HepG2 (cell line): ENCODE data around the gene RGS7. TPM values are rescaled to one million over a fixed set of nuclear protein-coding genes. Genes with fewer than 3 reads are reported as not detected.

Source experiments
- ATAC-seq: fragments of 200-7000 bp; cut with Tn5 transposase; 3 replicates; pipeline ENCODE4 v1.9.1; 2020; ENCODE audit warnings: mild to moderate bottlenecking, moderate library complexity
- BruUV-seq: library from RNA; stranded (reverse); fragments of 400-500 nt; replicated peaks from 2 replicates; lab custom pipeline; 2021; lab: Mats Ljungman, UMichigan
- CTCF ChIA-PET: fragments of 300-600 bp; formaldehyde crosslinking; extraction: SDS; loops from one replicate; lab custom pipeline; 2021; ENCODE audit warnings: low total read pairs, inconsistent platforms, low intra/inter-chr PET ratio; lab: Yijun Ruan, JAX
- POLR2A ChIA-PET: fragments of 350-600 bp; sonication (Branson Sonifier 250); formaldehyde crosslinking; loops from one replicate; lab custom pipeline; 2020; ENCODE audit warnings: antibody characterized with exemption, inconsistent platforms; lab: Yijun Ruan, JAX
- DNase-seq: peaks from one replicate; pipeline ENCODE4 v3.0.0-alpha.2; 2015; ENCODE audit warnings: low spot score
- FAIRE-seq: peaks from 3 replicates; lab custom pipeline; 2011; peaks lifted over from hg19 to GRCh38; lab: Jason Lieb, UNC
- H2AFZ ChIP-seq: one replicate; pipeline ENCODE4 v1.6.1; 2011; ENCODE audit warnings: low read length, inconsistent platforms
- H3K27ac ChIP-seq: fragments of 300-600 bp; 3 replicates; pipeline ENCODE4 v1.8.0; 2011; ENCODE audit warnings: mixed run types, mild to moderate bottlenecking, mixed read lengths, low read length, inconsistent platforms; ENCODE audit not compliant: insufficient read depth; ENCODE audit errors: extremely low read length
- H3K27me3 ChIP-seq, 2 experiments: fragments of 200-600 bp in 1 of 2; 2 replicates in 1 of 2; 3 replicates in 1 of 2; pipeline versions ENCODE4 v1.6.0 to v1.8.0; 2011; ENCODE audit warnings: low read length in 2 of 2, mild to moderate bottlenecking in 2 of 2, moderate library complexity in 2 of 2, inconsistent platforms in 1 of 2; ENCODE audit not compliant: insufficient read depth in 2 of 2, control insufficient read depth in 1 of 2
- H3K36me3 ChIP-seq, 2 experiments: fragments of 200-600 bp in 1 of 2; replicated peaks in 1 of 2; 2 replicates in 1 of 2; 3 replicates in 1 of 2; pipeline versions ENCODE4 v1.5.1 to v1.8.0; 2011; ENCODE audit warnings: low read length in 2 of 2, inconsistent platforms in 1 of 2; ENCODE audit not compliant: insufficient read depth in 2 of 2, control insufficient read depth in 1 of 2
- H3K4me1 ChIP-seq: 2 replicates; pipeline ENCODE4 v1.5.1; 2012; ENCODE audit warnings: low read length, inconsistent platforms; ENCODE audit not compliant: insufficient read depth
- H3K4me2 ChIP-seq: 2 replicates; pipeline ENCODE4 v1.6.0; 2011; ENCODE audit warnings: low read depth, low read length, inconsistent platforms
- H3K4me3 ChIP-seq, 3 experiments: fragments of 200-600 bp in 1 of 3; sonication (generic), shearing (Covaris generic) in 1 of 3; replicated peaks in 1 of 3; 2 replicates each; pipeline ENCODE4 v1.5.1; 2011 to 2016; ENCODE audit warnings: low read length in 3 of 3, inconsistent platforms in 2 of 3, low read depth in 2 of 3, mild to moderate bottlenecking in 2 of 3, control low read depth in 1 of 3, mixed read lengths in 1 of 3; ENCODE audit not compliant: insufficient read depth in 1 of 3
- H3K79me2 ChIP-seq: one replicate; pipeline ENCODE4 v1.6.1; 2011; ENCODE audit warnings: low read length, inconsistent platforms; ENCODE audit not compliant: insufficient read depth
- H3K9ac ChIP-seq: 2 replicates; pipeline ENCODE4 v1.6.0; 2011; ENCODE audit warnings: mild to moderate bottlenecking, low read depth, low read length, inconsistent platforms; ENCODE audit not compliant: insufficient read depth
- H3K9me3 ChIP-seq: 2 replicates; pipeline ENCODE4 v1.5.1; 2012; ENCODE audit warnings: mild to moderate bottlenecking, low read length
- H4K20me1 ChIP-seq: 2 replicates; pipeline ENCODE4 v1.6.0; 2011; ENCODE audit warnings: inconsistent platforms, mild to moderate bottlenecking, low read length, moderate library complexity; ENCODE audit not compliant: insufficient read depth
- CEBPB ChIP-seq: IDR thresholded peaks from 2 replicates; pipeline ENCODE4 v1.6.1; 2011; ENCODE audit warnings: low read depth, low read length, improper control_type of control experiment, borderline replicate concordance
- CHD2 ChIP-seq: IDR thresholded peaks from 2 replicates; pipeline ENCODE4 v1.6.1; 2011; ENCODE audit warnings: low read depth, low read length, improper control_type of control experiment
- CREB1 ChIP-seq, 2 experiments: fragments of 450-650 bp in 1 of 2; IDR thresholded peaks; 2 replicates each; pipeline ENCODE4 v1.6.1; 2016 to 2017; ENCODE audit warnings: control low read depth in 1 of 2, mild to moderate bottlenecking in 1 of 2, missing compliant biosample characterization in 1 of 2, missing genetic modification characterization in 1 of 2
- IKZF4 ChIP-seq: sonication (generic); formaldehyde crosslinking; IDR thresholded peaks from 2 replicates; pipeline ENCODE4 v1.5.1; 2020; ENCODE audit warnings: borderline replicate concordance, mild to moderate bottlenecking, low read depth, missing genetic modification reagents; ENCODE audit errors: not compliant biosample characterization
- KDM4B ChIP-seq: sonication (generic); formaldehyde crosslinking; IDR thresholded peaks from 2 replicates; pipeline ENCODE4 v1.4.0; 2020; ENCODE audit warnings: missing genetic modification reagents
- MAFF ChIP-seq: IDR thresholded peaks from 2 replicates; pipeline ENCODE4 v1.6.1; 2011; ENCODE audit warnings: low read depth, low read length, improper control_type of control experiment
- NCOA5 ChIP-seq: sonication (generic); formaldehyde crosslinking; IDR thresholded peaks from 2 replicates; pipeline ENCODE4 v1.4.0; 2020; ENCODE audit warnings: missing genetic modification reagents
- PRMT3 ChIP-seq: sonication (generic); formaldehyde crosslinking; IDR thresholded peaks from 2 replicates; pipeline ENCODE4 v1.8.1; 2022; ENCODE audit warnings: low read depth, mild to moderate bottlenecking, moderate library complexity, missing genetic modification reagents, borderline replicate concordance
- RXRB ChIP-seq: IDR thresholded peaks from 2 replicates; pipeline ENCODE4 v1.6.1; 2016; ENCODE audit warnings: borderline replicate concordance, missing genetic modification reagents, missing compliant biosample characterization
- SKI ChIP-seq: fragments of 450-650 bp; IDR thresholded peaks from one replicate; pipeline ENCODE4 v1.6.1; 2018; ENCODE audit warnings: mild to moderate bottlenecking; ENCODE audit not compliant: partially characterized antibody
- ZFP36L1 ChIP-seq: sonication (generic); formaldehyde crosslinking; IDR thresholded peaks from 2 replicates; pipeline ENCODE4 v1.8.0; 2022; ENCODE audit warnings: mild to moderate bottlenecking, missing genetic modification reagents, moderate library complexity
- ZFY ChIP-seq: sonication (generic); formaldehyde crosslinking; IDR thresholded peaks from 2 replicates; pipeline ENCODE4 v1.4.0; 2020; ENCODE audit warnings: missing genetic modification reagents
- ZNF329 ChIP-seq: sonication (generic); formaldehyde crosslinking; IDR thresholded peaks from 2 replicates; pipeline ENCODE4 v1.9.0; 2021; ENCODE audit warnings: low read depth, mild to moderate bottlenecking, missing genetic modification reagents
- ZNF572 ChIP-seq: sonication (generic); formaldehyde crosslinking; IDR thresholded peaks from 2 replicates; pipeline ENCODE4 v1.5.1; 2020; ENCODE audit warnings: mild to moderate bottlenecking, missing genetic modification reagents
- ZNF574 ChIP-seq: sonication (generic); formaldehyde crosslinking; IDR thresholded peaks from 2 replicates; pipeline ENCODE4 v1.4.0; 2020; ENCODE audit warnings: missing genetic modification reagents
- ZNF781 ChIP-seq: sonication (generic); formaldehyde crosslinking; IDR thresholded peaks from 2 replicates; pipeline ENCODE4 v1.5.1; 2020; ENCODE audit warnings: borderline replicate concordance, mild to moderate bottlenecking, missing genetic modification reagents; ENCODE audit errors: not compliant biosample characterization
- ZSCAN31 ChIP-seq: sonication (generic); formaldehyde crosslinking; IDR thresholded peaks from 2 replicates; pipeline ENCODE4 v1.5.0; 2020; ENCODE audit warnings: low read depth, mild to moderate bottlenecking, missing genetic modification reagents
- ZSCAN9 ChIP-seq: IDR thresholded peaks from 2 replicates; pipeline ENCODE4 v1.6.1; 2016; ENCODE audit warnings: borderline replicate concordance
- WGBS: methylation state at CpG from one replicate; pipeline ENCODE4 v1.1.6; 2017; ENCODE audit warnings: low lambda C conversion rate; 5-methylcytosine and 5-hydroxymethylcytosine counted together
- in situ Hi-C: cut with HindIII; loops from 2 replicates; pipeline ENCODE4 v1.10.0; 2017; ENCODE audit warnings: low pct_unique_long_range_greater_than_20kb; ENCODE audit not compliant: extremely low pct_ligation_motif_present
- intact Hi-C: fragments of 100-400 bp; cut with micrococcal nuclease; formaldehyde crosslinking; loops from one replicate; pipeline ENCODE4 v1.10.0; 2022; ENCODE audit not compliant: unreplicated experiment
- polyA plus RNA-seq, 8 experiments: library from polyadenylated mRNA; depleted of rRNA in 3 of 8; stranded (reverse) in 7 of 8; unstranded in 1 of 8; fragments of >200 nt; fragmentation: Illumina TruSeq in 4 of 8; extraction: Trizol in 4 of 8; gene quantifications; 2 replicates each; pipeline versions ENCODE4 v1.2.1 to v1.2.3, GENCODE V29; 2011 to 2016; ENCODE audit warnings: low read depth in 4 of 8, missing spikeins in 1 of 8, mixed read lengths in 1 of 8; ENCODE audit not compliant: insufficient read depth in 1 of 8
- total RNA-seq, 5 experiments: library from RNA; depleted of rRNA; stranded (reverse); fragments of >200 nt; fragmentation: Illumina TruSeq; extraction: Trizol; gene quantifications; 2 replicates each; pipeline ENCODE4 v1.2.3, GENCODE V29; 2016; ENCODE audit warnings: low read depth in 1 of 5
- TF ChIP-seq, protein P1 (sequence below): IDR thresholded peaks from 2 replicates; pipeline ENCODE4 v1.6.1; 2016; ENCODE audit warnings: missing biosample characterization, missing genetic modification reagents, low read depth

RGS7 gene
- total and polyA plus RNA-seq, 2 of the 13 experiments (the other 11 are each of a cell fraction or from before 2014, with no cell fraction given) = not detected

DNA sequence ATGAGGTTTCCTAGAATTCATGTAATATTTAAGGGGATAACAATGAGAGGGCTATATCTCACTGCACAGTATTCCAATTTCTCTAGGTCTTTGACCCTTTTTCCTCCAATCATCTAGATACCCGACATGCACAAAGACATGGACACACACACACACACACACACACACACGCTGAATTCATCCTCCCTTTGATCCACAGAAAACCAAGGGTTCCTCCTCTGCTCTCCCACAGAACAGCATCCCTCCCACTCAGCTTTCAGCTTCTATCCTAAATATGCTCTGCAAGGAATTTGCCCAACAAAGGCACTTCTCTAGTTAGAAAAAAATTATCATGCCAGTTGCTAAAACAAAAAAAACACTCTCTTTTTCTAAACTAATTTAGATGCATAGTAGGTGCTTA is 231.7 kb downstream of the RGS7 start:
- no peak for FAIRE-seq
- in situ Hi-C loops = no loop called here
- no TSS peak for BruUV-seq
- Histone ChIP-seq H4K20me1 (no peaks in the 10 kb centered on the region), H3K36me3 (no peaks in the 10 kb centered on the region), H2AFZ (no peak overlapping the region), H3K9ac (no peak overlapping the region), H3K4me1 (no peaks in the 10 kb centered on the region), H3K27me3 (no peaks in the 10 kb centered on the region), H3K4me2 (no peak overlapping the region), H3K4me3 (no peak overlapping the region)
- no peak for ATAC-seq
- intact Hi-C loops = no loop called here
- no peak for TF ChIP-seq ZNF572 (CRISPR knock-in tag)
- TF ChIP-seq, protein P1, sequence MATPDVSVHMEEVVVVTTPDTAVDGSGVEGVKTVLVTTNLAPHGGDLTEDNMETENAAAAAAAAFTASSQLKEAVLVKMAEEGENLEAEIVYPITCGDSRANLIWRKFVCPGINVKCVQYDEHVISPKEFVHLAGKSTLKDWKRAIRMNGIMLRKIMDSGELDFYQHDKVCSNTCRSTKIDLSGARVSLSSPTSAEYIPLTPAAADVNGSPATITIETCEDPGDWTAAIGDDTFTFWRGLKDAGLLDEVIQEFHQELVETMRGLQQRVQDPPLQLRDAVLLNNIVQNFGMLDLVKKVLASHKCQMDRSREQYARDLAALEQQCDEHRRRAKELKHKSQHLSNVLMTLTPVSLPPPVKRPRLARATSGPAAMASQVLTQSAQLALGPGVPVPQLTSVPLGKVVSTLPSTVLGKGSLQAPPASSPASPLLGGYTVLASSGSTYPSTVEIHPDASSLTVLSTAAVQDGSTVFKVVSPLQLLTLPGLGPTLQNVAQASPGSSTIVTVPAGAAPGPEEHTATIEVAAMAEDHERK = no peak
- TF ChIP-seq ZSCAN9 (CRISPR knock-in tag) = no peak
- TF ChIP-seq CHD2 = no peak
- no peak for TF ChIP-seq PRMT3 (CRISPR knock-in tag)
- no peak for TF ChIP-seq ZNF329 (CRISPR knock-in tag)
- no peak for TF ChIP-seq ZNF574 (CRISPR knock-in tag)
- no peak for TF ChIP-seq ZNF781 (CRISPR knock-in tag)
- no peak for TF ChIP-seq CREB1 (IDR thresholded peaks at IDR 0.05)
- TF ChIP-seq CREB1 (CRISPR knock-in tag; IDR thresholded peaks at IDR 0.05) = no peak
- TF ChIP-seq KDM4B (CRISPR knock-in tag) = no peak
- no peak for TF ChIP-seq ZFP36L1 (CRISPR knock-in tag)
- no peak for TF ChIP-seq ZSCAN31 (CRISPR knock-in tag)
- TF ChIP-seq SKI = no peak
- no peak for TF ChIP-seq MAFF
- TF ChIP-seq RXRB (CRISPR knock-in tag) = no peak
- no peak for TF ChIP-seq NCOA5 (CRISPR knock-in tag)
- no peak for TF ChIP-seq IKZF4 (CRISPR knock-in tag)
- TF ChIP-seq CEBPB = no peak
- TF ChIP-seq ZFY = no peak
- TF ChIP-seq, all 625 proteins: peak for 0
- DNase-seq = no peak
- H3K27ac ChIP-seq = no peak overlapping the region
- ChIA-PET CTCF (no interaction called here), POLR2A (no interaction called here)
- no peaks in the 10 kb centered on the region for H3K79me2 ChIP-seq
- H3K9me3 ChIP-seq = no peaks in the 10 kb centered on the region
- 0% methylated on average over 2 of the region's 2 CpGs for WGBS
